ENCODE results near the gene RAB1B.

DNA sequence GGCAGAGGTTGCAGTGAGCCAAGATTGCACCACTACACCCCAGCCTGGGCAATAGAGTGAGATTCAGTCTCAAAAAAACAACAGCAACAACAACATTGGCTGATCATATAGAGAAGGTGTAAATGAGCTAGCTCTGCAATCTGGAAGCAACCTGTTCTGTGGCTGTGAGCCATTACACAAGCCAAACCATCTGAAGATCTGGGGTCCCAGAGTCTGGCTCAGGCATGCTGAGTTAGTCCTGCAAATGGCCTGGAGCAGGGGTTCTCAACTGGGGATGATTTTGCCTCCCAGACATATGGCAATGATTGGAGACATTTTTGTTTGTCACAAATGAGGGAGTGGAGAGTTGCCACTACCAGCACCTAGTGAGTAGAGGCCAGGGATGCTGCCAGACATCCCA is 42.3 kb upstream of the RAB1B start:
- TF ChIP-seq, protein P1, sequence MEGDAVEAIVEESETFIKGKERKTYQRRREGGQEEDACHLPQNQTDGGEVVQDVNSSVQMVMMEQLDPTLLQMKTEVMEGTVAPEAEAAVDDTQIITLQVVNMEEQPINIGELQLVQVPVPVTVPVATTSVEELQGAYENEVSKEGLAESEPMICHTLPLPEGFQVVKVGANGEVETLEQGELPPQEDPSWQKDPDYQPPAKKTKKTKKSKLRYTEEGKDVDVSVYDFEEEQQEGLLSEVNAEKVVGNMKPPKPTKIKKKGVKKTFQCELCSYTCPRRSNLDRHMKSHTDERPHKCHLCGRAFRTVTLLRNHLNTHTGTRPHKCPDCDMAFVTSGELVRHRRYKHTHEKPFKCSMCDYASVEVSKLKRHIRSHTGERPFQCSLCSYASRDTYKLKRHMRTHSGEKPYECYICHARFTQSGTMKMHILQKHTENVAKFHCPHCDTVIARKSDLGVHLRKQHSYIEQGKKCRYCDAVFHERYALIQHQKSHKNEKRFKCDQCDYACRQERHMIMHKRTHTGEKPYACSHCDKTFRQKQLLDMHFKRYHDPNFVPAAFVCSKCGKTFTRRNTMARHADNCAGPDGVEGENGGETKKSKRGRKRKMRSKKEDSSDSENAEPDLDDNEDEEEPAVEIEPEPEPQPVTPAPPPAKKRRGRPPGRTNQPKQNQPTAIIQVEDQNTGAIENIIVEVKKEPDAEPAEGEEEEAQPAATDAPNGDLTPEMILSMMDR (IDR thresholded peaks at IDR 0.05) = no peak
- TF ChIP-seq POLR2A (IDR thresholded peaks at IDR 0.05; ENCODE audit: low read depth) = no peak
